ENCODE results near the gene PCID2.

Gene PCID2

GRCh38 chr13:113178070-113178895 is 30.2 kb downstream of the PCID2 start:
- no peak overlapping the region for H3K27ac ChIP-seq
- TF ChIP-seq ZFX (IDR thresholded peaks at IDR 0.05; ENCODE audit: borderline replicate concordance) (no peak), CTCF (IDR thresholded peaks at IDR 0.05) (no peak)

- H3K27ac ChIP-seq = no peak overlapping the region
These were observed 31.6 kb downstream of the PCID2 start for GRCh38 chr13:113176822-113177221.

DNA sequence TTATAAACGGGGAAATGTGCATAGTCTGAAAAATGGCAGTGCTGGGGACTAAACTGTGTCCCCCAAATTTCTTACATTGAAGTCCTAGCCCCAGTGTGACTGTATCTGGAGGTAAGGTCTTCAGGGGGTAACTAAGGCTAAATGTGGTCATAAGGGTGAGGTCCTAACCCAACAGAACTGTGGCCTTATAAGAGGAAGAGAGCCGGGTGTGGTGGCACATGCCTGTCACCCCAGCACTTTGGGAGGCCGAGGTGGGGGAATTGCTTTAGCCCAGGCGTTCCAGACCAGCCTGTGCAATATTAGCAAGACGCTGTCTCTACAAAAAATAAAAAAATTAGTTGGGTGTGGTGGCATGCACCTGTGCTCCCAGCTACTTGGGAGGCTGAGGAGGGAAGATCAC is 32.2 kb downstream of the PCID2 start:
- H3K27ac ChIP-seq = no peak overlapping the region
- TF ChIP-seq ZFX (IDR thresholded peaks at IDR 0.05; ENCODE audit: borderline replicate concordance) (no peak), CTCF (IDR thresholded peaks at IDR 0.05) (no peak)

More at GRCh38 chr13:113176822-113177221, 31.6 kb downstream of the PCID2 start:
- TF ChIP-seq ZFX (IDR thresholded peaks at IDR 0.05; ENCODE audit: borderline replicate concordance) (no peak), CTCF (IDR thresholded peaks at IDR 0.05) (no peak)

- no peak overlapping the region for H3K27ac ChIP-seq
- TF ChIP-seq ZFX (IDR thresholded peaks at IDR 0.05; ENCODE audit: borderline replicate concordance) (no peak), CTCF (IDR thresholded peaks at IDR 0.05) (no peak)
These were observed 36.0 kb downstream of the PCID2 start for GRCh38 chr13:113172419-113172926.

- TF ChIP-seq CTCF (IDR thresholded peaks at IDR 0.05) (no peak), ZFX (IDR thresholded peaks at IDR 0.05; ENCODE audit: borderline replicate concordance) (no peak)
- no peak overlapping the region for H3K27ac ChIP-seq
These were observed 37.0 kb downstream of the PCID2 start for GRCh38 chr13:113171250-113172125.

DNA sequence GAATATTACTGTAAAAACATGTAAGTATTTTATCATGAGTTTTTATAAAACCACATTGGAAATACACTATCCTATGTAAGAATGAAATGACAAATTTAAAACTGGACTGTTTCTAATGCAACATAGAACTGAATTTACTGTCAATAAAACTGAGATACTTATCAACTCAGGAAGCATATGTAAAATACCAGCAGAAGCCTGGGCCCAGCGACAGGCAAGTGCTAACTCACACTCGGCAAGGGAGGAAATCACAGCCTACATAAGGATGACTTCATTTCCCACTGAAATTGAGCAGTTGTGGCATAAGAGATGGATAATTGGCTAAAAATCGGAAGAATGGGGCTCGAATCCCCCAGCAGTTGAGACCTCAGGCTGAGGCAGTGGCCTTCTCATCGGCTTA is 38.0 kb downstream of the PCID2 start:
- no peak overlapping the region for H3K27ac ChIP-seq
- TF ChIP-seq CTCF (IDR thresholded peaks at IDR 0.05) = no peak
- TF ChIP-seq ZFX (IDR thresholded peaks at IDR 0.05; ENCODE audit: borderline replicate concordance) = no peak

Measured in 22Rv1 (cell line).